GM21390 (cell line): ENCODE data around the gene MMP10.

Experiments used
- ATAC-seq: cut with Tn5 transposase; IDR thresholded peaks from one replicate; pipeline ENCODE4 v1.9.1; 2021; ENCODE audit not compliant: unreplicated experiment

The MMP10 gene

DNA sequence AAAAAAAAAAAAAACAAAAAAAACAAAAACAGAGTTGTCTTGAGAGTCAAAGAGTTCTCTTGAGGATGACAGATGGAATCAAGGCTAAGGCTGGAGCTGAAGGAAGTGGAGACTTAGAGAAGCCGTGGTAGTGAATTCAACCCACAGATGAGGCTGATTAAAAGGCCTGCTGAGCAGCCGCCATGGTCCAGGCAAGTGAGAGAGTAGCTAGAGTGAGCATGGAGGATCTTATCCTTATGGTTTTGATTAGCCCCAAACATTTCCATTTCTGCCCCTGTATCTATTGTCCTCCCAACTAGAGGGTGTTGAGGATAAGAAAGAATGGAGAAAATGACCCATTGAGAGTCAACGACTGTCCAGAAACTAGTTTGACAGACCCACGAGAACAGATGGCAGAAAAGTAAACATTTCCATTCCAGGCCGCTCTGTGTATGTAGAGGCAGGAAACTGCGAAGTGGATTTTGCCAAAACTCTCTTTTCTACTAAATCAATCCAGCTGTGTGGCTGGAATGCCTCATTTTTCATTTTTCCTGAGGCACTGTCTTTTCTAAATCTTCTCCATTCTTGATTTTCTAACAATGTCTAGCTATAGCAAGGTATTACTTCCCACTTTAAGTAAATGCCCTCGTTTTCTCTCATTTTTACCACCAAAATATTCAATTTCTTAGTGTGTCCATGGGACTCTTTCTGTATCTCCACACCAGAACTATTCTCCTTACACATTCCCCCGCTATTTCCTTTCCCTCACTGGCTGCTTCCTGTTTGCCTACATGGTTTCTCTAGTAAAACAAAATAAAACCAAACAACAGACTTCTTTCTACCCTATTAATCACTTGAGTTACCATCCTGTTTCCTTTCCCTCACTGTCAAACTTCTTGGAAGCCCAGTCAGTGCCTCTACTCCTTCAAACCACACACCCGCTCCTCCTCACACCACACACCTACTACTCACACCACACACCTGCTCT, 50.3 kb downstream of the MMP10 start:
- no peak for ATAC-seq

DNA sequence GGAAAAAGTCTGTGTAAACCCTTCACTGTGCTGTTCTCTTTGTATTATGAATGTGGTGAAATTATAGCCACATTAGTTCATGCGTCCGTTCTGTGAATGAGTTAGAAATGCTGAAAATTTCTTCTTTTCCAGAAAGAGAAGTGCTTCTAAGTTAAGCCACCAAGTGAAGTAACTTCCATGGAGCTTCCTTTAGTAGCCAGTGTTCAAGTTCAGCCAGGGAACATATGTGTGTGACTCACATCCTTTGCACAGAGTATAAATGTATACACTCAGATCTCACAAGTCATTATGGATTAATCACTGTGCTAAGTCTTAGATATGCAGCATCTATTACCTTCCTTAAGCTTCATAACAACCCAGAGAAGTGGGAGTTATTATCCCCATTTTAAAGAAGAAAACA, 52.5 kb downstream of the MMP10 start:
- ATAC-seq = no peak

DNA sequence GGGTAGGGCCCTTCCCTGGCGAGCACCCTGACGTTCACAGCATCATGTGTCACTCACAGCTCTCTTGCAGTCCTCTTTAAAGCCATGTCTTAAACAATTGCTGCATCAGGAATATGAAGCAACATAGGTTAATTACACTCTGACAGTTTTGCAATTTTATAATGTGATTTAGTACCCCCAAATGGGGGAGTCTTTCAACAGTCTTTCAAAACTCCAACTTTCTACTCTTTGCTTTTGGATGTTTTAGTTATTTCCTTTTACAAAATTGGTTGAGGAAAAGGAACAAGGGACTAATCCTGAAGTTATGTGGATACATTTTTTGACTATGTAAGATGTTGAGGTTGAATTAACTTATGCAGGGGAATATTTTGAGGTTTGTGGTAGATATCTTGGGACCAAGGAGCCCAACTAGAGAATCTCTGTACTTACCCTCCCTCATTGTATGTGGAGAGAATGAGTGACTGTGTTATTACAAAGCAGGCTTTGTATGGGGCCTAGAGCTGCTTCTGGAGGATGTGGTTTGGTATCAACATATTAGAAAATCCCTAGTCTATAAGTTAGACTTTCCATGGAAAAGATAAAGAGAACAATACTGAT, 55.4 kb downstream of the MMP10 start, which contains the start of gene MMP8:
TSS of gene MMP8 (minus strand) at position 51 of the 597 bp plus-strand sequence. CDS start 99 bp downstream, outside the sequence.
- no peak for ATAC-seq

DNA sequence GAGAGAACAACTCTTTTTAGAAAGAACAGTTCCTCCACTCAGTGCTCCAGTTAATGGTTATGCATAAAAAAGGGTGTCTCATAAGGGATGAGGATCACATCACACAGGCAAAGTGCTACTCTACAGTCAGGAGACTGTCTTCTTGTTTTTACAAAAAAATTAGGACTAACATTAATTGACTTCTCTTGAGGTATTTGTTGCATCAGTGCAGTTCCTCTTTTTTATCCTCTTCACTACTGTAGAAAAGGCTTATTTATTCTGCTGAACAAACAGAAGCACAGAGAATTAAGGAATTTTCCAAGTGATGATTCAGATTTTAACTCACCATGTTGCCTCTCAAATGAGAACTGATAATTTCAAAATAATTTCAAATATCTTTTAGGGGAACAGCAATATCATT, 57.6 kb downstream of the MMP10 start:
- no peak for ATAC-seq
